ENCODE results near the gene NCAPD2. TPM values are rescaled to one million over a fixed set of nuclear protein-coding genes. Genes with fewer than 3 reads are reported as not detected.
A peak's percentile ranks its signal among the peaks of the same experiment; 100 is the strongest.
"Not testable (repeated sequence)": the region's sequence is repeated elsewhere in the genome, so short reads cannot be mapped to it uniquely, and the experiment has no call there.

NCAPD2 gene
- polyA plus RNA-seq, 1 donor (not counting 4 experiments of a cell fraction or from before 2014, with no cell fraction given), result 33.7 TPM

DNA sequence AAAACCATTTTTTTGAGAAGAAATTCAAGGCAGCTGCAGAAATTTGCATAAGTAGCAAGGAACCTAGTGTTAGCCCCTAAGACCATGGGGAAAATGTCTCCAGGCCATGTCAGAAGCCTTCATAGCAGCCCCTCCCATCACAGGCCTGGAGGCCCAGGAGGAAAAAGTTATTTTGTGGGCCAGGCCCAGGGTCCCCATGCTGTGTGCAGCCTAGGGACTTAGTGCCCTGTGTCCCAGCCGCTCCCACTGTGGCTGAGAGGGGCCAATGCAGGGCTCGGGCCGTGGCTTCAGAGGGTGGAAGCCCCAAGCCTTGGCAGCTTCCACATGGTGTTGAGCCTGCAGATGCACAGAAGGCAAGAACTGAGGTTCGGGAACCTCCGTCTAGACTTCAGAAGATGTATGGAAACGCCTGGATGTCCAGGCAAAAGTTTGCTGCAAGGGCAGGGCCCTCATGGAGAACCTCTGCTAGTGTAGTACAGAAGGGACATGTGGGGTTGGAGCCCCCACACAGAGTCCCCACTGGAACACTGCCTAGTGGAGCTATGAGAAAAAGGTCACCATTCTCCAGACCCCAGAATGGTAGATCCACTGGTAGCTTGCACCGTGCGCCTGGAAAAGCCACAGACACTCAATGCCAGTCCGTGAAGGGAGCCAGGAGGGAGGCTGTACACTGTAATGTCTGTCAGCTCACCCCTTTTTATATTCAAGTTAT lies 26.2 kb upstream of the NCAPD2 start:
- not testable (repeated sequence) for H3K27me3 ChIP-seq (ENCODE audit: control insufficient read depth, extremely low read depth, insufficient read depth, low read length); H3K27ac ChIP-seq (ENCODE audit: control insufficient read depth, insufficient read depth, low read length)

DNA sequence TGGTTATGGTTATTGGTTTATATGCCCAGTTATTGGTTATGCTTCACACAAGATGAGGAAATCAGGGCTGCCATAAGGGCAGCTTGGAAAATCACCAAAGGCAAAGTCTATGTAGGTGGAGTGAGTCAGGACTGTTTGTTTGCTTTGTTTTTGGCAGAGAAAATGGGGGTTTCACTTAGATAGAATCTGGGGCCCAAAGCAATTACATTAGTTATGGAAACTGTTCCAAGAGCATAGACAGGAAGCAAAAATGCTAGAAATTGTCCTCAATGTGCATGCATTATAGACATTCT lies 25.7 kb upstream of the NCAPD2 start:
- no peak overlapping the region for H3K4me2 ChIP-seq (ENCODE audit: control insufficient read depth, extremely low read depth, insufficient read depth, low read depth, low read length)
- peaks cover 3% of the 10 kb centered on the region for H3K79me2 ChIP-seq (ENCODE audit: control insufficient read depth, insufficient read depth, low read length)
- TF ChIP-seq, protein P1, sequence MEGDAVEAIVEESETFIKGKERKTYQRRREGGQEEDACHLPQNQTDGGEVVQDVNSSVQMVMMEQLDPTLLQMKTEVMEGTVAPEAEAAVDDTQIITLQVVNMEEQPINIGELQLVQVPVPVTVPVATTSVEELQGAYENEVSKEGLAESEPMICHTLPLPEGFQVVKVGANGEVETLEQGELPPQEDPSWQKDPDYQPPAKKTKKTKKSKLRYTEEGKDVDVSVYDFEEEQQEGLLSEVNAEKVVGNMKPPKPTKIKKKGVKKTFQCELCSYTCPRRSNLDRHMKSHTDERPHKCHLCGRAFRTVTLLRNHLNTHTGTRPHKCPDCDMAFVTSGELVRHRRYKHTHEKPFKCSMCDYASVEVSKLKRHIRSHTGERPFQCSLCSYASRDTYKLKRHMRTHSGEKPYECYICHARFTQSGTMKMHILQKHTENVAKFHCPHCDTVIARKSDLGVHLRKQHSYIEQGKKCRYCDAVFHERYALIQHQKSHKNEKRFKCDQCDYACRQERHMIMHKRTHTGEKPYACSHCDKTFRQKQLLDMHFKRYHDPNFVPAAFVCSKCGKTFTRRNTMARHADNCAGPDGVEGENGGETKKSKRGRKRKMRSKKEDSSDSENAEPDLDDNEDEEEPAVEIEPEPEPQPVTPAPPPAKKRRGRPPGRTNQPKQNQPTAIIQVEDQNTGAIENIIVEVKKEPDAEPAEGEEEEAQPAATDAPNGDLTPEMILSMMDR (optimal IDR thresholded peaks at IDR 0.05 in 1 of 3, IDR thresholded peaks at IDR 0.05 in 1 of 3, conservative IDR thresholded peaks at IDR 0.05 in 1 of 3; ENCODE audit: extremely low read depth in 1 of 3, insufficient read depth in 2 of 3, low read length in 3 of 3), result no peak
- peaks cover 6% of the 10 kb centered on the region in 2 experiments for H3K36me3 ChIP-seq (ENCODE audit: control insufficient read depth in 2 of 2, extremely low read depth in 1 of 2, insufficient read depth in 2 of 2, low read length in 2 of 2)
- H3K9me1 ChIP-seq (ENCODE audit: control insufficient read depth, extremely low read depth, insufficient read depth, low read length), result no peaks in the 10 kb centered on the region
- H3K9me3 ChIP-seq (ENCODE audit: control insufficient read depth, low read depth, low read length), result no peaks in the 10 kb centered on the region
- FAIRE-seq, result no peak
- dilution Hi-C loops (cut with MboI; ENCODE audit: extremely low pct_ligation_motif_present, low sequenced_read_pairs), result no loop called here
- H4K20me1 ChIP-seq (ENCODE audit: control insufficient read depth, extremely low read depth, insufficient read depth, low read length), result no peaks in the 10 kb centered on the region
- no peak for DNase-seq (ENCODE audit: low read depth, low spot score)
- H3K27me3 ChIP-seq (ENCODE audit: control insufficient read depth, extremely low read depth, insufficient read depth, low read length), result no peaks in the 10 kb centered on the region
- no peak overlapping the region for H3K9ac ChIP-seq (ENCODE audit: control insufficient read depth, extremely low read depth, insufficient read depth, low read length)
- no peak overlapping the region for H3K27ac ChIP-seq (ENCODE audit: control insufficient read depth, insufficient read depth, low read length)
- peaks cover 22% of the 10 kb centered on the region for H3K4me1 ChIP-seq (ENCODE audit: control insufficient read depth, extremely low read depth, insufficient read depth, low read length)
- H2AFZ ChIP-seq (ENCODE audit: control insufficient read depth, low read length), result no peak overlapping the region
- no peak overlapping the region for H3K4me3 ChIP-seq (ENCODE audit: control insufficient read depth in 2 of 3, extremely low read depth in 1 of 3, insufficient read depth in 2 of 3, low read depth in 1 of 3, low read length in 3 of 3)

More for the DNA sequence above, 26.2 kb upstream of the NCAPD2 start:
- H2AFZ ChIP-seq (ENCODE audit: control insufficient read depth, low read length); H3K79me2 ChIP-seq (ENCODE audit: control insufficient read depth, insufficient read depth, low read length); H3K9me1 ChIP-seq (ENCODE audit: control insufficient read depth, extremely low read depth, insufficient read depth, low read length); H4K20me1 ChIP-seq (ENCODE audit: control insufficient read depth, extremely low read depth, insufficient read depth, low read length); DNase-seq (ENCODE audit: low read depth, low spot score); H3K36me3 ChIP-seq (ENCODE audit: control insufficient read depth in 2 of 2, extremely low read depth in 1 of 2, insufficient read depth in 2 of 2, low read length in 2 of 2); H3K9ac ChIP-seq (ENCODE audit: control insufficient read depth, extremely low read depth, insufficient read depth, low read length); FAIRE-seq; dilution Hi-C loops (cut with MboI; ENCODE audit: extremely low pct_ligation_motif_present, low sequenced_read_pairs); H3K9me3 ChIP-seq (ENCODE audit: control insufficient read depth, low read depth, low read length); H3K4me3 ChIP-seq (ENCODE audit: control insufficient read depth in 2 of 3, extremely low read depth in 1 of 3, insufficient read depth in 2 of 3, low read depth in 1 of 3, low read length in 3 of 3); H3K4me2 ChIP-seq (ENCODE audit: control insufficient read depth, extremely low read depth, insufficient read depth, low read depth, low read length): not testable (repeated sequence)
- H3K4me1 ChIP-seq (ENCODE audit: control insufficient read depth, extremely low read depth, insufficient read depth, low read length), result peaks cover 22% of the 10 kb centered on the region

DNA sequence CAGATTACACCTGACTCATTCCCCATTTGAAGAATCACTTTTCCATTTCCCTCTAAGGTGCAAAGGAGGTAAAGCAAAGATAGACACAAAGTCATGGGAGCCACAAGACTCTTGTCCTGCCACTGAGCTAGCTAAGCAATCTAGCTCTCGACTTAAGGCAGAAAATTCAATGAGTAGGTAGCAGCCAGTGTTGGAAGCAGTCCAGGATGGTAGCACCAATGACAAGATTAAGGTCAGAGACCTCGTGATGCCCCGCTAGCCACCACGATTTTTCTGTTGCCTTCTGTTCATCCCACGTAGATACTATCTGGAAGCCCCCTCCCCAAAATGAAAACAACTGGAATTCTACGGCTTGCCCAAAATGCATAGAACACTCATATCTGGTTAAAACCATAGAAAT lies 24.8 kb upstream of the NCAPD2 start:
- H3K4me1 ChIP-seq (ENCODE audit: control insufficient read depth, extremely low read depth, insufficient read depth, low read length), result peaks cover 22% of the 10 kb centered on the region
- dilution Hi-C loops (cut with MboI; ENCODE audit: extremely low pct_ligation_motif_present, low sequenced_read_pairs), result no loop called here

More for the DNA sequence above, 24.8 kb upstream of the NCAPD2 start:
- Histone ChIP-seq H4K20me1 (ENCODE audit: control insufficient read depth, extremely low read depth, insufficient read depth, low read length) (no peaks in the 10 kb centered on the region), H3K9me1 (ENCODE audit: control insufficient read depth, extremely low read depth, insufficient read depth, low read length) (no peaks in the 10 kb centered on the region), H2AFZ (ENCODE audit: control insufficient read depth, low read length) (no peak overlapping the region), H3K4me2 (ENCODE audit: control insufficient read depth, extremely low read depth, insufficient read depth, low read depth, low read length) (peak overlapping the region; percentile 91), H3K27me3 (ENCODE audit: control insufficient read depth, extremely low read depth, insufficient read depth, low read length) (no peaks in the 10 kb centered on the region), H3K4me3 (ENCODE audit: control insufficient read depth in 2 of 3, extremely low read depth in 1 of 3, insufficient read depth in 2 of 3, low read depth in 1 of 3, low read length in 3 of 3) (no peak overlapping the region), H3K9me3 (ENCODE audit: control insufficient read depth, low read depth, low read length) (no peaks in the 10 kb centered on the region), H3K27ac (ENCODE audit: control insufficient read depth, insufficient read depth, low read length) (no peak overlapping the region), H3K79me2 (ENCODE audit: control insufficient read depth, insufficient read depth, low read length) (peaks cover 3% of the 10 kb centered on the region), H3K9ac (ENCODE audit: control insufficient read depth, extremely low read depth, insufficient read depth, low read length) (no peak overlapping the region), H3K36me3 (ENCODE audit: control insufficient read depth in 2 of 2, extremely low read depth in 1 of 2, insufficient read depth in 2 of 2, low read length in 2 of 2) (peaks cover 4 to 6% of the 10 kb centered on the region in 2 experiments)
- FAIRE-seq, result no peak
- TF ChIP-seq EZH2 (IDR thresholded peaks at IDR 0.05; ENCODE audit: low read length), result no peak
- TF ChIP-seq, protein P1 (optimal IDR thresholded peaks at IDR 0.05 in 1 of 3, IDR thresholded peaks at IDR 0.05 in 1 of 3, conservative IDR thresholded peaks at IDR 0.05 in 1 of 3; ENCODE audit: extremely low read depth in 1 of 3, insufficient read depth in 2 of 3, low read length in 3 of 3), result no peak
- DNase-seq (ENCODE audit: low read depth, low spot score), result no peak
